Retina (tissue), 1 donor: Measurements from ENCODE around the gene VANGL2.
A peak's percentile ranks its signal among the peaks of the same experiment; 100 is the strongest.

ENCODE experiments used
- DNase-seq: peaks from one replicate; pipeline ENCODE4 v3.0.0-alpha.2; 2016

Gene VANGL2

GRCh38 chr1:160406131-160406968, 6.0 kb downstream of the VANGL2 start:
- no peak for DNase-seq

GRCh38 chr1:160407839-160408801, 7.8 kb downstream of the VANGL2 start:
- DNase-seq: peak; percentile 33

DNA sequence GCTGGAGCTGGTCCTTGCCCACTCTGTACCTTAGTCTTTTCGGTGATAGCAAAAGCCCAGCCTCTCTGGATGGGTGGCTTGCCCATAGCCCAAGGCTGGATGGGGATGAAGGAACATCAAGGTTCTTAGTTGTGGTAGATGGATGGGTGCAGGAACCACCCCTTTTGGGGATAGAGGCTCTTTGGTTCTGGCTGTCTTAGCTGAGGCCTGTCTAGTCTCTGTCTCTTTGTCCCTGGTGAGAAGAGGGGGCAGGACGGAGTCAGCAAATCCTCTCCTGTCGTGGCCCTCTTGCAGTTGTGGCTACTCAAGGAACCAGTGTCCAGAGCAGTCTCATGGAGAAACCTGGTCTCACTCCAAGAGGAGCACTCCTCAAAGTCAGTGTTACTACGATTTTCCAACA, 8.5 kb downstream of the VANGL2 start:
- no peak for DNase-seq

DNA sequence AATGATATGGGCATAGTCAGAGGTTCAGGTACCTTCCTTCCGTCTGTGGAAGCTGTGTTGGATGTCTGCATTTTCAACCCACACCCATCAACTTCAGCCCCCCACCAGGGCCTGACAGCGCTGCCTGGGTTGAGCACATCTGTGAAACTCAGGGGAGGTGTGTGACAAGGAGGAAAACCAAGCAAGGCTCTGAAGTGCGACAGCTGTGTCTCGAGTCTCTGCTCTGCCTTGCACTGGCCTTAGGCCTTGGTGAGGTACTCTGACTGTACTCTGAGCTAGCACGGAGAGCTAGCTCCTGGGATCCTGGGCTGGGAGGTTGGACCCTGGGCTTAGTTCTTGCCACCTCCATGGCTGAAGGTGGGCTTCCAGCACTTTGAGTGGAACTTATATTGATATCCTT, 9.1 kb downstream of the VANGL2 start:
- no peak for DNase-seq

DNA sequence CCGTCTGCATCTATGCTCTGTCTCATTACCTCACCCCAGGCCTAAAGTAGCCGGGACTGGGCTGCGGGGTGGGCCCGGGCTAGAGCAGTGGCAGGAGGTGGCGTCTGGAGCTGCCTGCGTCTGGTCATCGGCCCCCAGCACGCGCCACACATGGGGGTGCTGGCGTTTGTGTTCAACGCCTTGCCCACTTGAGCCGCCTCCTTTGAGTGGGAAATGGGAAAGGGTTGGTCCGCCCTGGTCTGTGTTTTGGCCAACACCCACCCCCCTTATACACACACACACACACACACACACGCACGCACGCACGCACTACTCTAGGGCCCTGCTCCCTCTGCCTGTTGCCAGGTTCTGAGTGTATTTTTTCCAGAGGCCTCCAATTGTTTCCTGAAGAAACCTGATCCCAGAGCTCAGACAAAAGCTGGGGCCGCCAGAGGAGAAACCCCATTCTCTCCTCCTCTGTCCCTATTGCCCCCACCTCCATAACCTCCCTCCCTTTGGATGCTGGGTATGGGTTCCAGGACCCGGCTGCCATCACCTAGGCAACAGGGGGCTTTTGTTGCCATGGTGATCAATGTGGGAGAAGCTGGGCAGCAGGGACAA, 10.1 kb downstream of the VANGL2 start:
- DNase-seq: peak; percentile 88

DNA sequence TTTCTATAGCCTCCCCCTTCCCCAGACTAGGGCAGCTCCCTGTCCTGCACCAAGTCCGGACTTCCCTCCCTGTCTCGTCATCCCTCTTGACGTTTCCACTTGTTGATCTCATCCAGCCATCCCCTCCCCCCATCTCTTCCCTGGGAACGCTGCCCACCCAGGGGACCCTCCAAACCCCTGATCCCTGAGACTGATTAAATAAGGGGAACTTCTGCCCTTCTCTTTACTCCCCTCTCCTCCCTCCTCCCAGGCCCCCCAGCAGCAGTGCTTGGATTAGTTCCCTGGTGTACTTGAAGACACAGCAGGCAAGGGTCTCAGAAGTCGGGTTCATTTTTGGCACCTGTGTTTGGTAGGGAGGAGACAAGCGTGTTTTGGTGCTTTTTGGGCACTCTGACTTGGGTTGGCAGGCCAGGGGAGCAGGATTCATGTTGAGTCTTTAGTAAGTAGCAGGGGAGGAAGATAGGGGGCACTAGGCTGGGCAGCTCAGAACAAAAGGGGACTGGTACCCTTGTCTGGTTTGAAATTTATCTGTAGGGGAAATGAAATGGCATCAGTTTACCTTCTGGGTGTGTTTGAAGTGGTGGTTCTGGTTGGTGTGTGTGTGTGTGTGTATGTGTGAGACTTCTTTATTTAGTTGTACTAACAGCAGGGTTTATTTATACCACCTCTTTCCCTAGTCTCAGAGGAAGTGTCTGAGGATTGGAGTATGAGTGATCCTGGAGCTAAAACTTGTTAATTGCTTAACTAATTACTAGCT, 11.1 kb downstream of the VANGL2 start:
- peak; percentile 73 for DNase-seq

DNA sequence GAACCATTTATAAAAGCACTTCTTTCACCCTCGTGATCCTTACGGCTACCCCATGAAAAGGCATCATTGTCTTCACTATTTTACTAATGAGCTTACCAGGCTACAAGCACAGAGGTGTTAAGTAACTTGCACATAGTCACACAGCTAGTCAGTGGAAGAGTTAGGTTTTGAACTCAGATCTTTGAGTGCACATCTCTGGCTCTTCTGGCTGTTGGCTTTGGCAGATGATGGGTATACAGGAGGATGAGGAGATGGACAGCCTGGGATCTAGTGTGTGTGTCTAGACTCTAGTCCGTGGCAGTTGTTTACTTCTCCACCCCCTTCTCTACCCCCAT, 11.6 kb downstream of the VANGL2 start:
- no peak for DNase-seq

DNA sequence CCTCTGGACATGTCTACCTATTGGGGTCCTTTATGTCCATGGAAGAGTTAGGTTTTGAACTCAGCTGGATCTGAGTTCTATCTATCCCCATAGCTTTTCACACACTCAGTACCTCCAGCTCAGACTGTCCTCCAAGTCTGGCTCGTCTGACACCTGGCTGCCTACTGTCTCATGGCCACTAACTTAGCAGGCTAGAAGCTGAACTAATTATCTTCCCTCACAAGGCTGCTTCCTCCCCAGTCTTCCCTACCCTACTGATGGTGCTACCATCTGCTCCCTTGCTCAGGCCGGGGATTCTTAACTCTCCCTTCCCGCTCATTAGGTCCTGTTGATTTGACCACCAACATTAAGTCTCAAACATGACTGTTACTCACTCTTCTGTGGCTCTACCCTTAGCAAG, 13.4 kb downstream of the VANGL2 start:
- peak; percentile 20 for DNase-seq

DNA sequence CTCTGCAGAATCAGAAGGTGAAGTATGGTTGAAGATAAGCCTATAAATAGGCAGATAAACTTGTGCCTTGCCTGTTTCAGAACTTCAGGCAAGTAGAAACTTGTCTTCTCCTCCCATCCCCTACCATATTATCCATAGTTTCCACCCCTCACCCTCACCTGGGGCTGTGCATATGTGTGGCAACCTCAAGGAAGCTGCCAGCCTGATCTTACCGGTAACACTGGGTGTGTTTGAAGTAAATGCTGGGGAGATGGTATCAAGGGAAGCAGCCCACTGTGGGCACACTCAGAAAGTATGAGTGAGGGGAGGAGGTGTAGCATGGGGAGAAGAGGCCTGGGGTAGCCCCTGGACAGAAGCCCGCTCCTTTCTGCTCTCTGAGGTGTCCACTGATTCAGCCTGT, 14.5 kb downstream of the VANGL2 start:
- DNase-seq: no peak

DNA sequence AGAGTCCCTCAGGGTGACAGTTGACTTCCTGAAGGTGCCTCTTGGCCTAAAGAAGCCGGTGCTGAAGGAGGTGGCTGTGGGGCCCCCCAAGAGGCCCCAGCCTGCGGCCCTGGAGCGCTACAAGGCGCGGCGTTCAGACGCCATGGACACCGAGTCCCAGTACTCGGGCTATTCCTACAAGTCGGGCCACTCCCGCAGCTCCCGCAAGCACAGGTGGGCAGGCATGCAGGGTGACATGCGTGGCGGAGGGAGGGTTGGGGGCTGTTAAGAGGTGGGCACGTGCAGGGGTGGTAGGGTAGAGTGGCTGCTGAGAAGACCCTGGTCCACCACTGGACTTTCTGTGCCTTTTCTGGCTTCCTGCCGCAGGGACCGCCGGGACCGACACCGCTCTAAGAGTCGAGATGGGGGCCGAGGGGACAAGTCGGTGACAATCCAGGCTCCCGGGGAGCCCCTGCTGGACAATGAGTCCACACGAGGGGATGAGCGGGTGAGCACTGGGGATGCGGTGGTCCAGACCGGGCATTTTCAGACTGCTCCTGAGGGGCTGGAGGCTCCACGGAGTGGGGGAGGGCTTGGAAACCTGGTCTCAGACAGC, 15.4 kb downstream of the VANGL2 start:
- DNase-seq: no peak

- DNase-seq: peak; percentile 34
Observed at GRCh38 chr1:160416369-160416768, 16.0 kb downstream of the VANGL2 start.

DNA sequence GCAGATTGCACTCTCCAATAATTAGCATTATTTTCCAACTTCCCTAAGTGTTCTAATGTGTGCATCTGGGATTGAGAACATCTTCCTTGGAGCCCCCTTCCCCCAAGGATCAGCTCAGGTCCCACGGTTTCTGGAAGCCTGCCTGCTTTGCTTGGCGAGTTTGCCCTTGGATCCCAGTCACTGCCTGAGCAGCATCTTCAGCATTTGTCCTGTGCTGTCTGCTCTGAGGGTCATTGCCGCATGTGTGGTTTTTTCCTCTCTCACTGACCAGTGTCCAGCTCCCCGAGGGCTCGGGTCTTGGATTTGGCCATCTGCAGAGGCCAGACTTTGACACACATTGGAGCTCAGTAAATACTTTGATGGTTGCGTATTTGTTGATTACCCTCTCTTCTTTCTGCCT, 18.1 kb downstream of the VANGL2 start:
- DNase-seq: no peak

- DNase-seq: no peak
Observed at GRCh38 chr1:160419150-160419837, 18.9 kb downstream of the VANGL2 start.

- no peak for DNase-seq
Observed at GRCh38 chr1:160419838-160420169, 19.4 kb downstream of the VANGL2 start.

DNA sequence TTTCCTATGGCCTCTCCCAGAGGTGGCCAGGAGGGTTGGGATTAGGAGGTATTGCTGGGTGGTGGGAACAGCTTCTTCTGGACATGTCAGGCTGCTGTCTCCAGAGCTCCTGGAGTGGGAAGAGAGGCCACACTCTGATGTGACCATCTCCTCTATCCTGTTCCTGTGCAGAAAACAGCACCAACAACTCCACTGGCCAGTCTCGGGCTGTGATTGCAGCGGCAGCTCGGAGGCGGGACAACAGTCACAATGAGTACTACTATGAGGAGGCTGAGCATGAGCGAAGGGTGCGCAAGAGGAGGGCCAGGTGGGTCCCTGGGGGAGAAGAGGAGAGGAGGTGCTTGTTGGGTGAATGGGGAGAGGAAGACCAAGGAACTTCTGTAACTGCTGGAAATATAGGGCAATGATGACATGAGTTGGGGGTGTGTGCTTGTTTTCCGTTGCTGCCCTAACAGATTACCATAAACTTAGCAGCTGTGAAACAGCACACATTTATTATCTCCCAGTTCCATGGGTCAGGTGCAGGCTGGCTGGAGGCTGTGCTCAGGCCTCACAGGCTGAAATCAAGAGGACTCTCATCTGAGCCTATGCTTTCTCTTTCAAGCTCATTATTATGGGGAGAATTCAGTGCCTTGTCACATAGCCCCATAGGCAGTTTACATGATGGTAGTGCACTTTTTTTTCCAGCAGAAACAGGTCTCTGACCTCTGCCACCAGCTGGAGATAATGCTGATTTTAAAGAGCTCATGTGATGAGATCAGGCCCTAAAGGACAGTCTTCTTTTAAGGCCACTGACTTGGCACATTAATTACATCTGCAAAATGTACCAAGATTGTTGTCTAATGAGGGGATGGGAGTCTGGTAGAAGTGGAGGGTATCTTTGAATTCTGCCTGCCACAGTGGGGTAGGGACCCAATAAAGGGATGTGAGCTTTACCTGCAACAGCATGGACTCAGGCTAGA, 20.8 kb downstream of the VANGL2 start:
- no peak for DNase-seq

DNA sequence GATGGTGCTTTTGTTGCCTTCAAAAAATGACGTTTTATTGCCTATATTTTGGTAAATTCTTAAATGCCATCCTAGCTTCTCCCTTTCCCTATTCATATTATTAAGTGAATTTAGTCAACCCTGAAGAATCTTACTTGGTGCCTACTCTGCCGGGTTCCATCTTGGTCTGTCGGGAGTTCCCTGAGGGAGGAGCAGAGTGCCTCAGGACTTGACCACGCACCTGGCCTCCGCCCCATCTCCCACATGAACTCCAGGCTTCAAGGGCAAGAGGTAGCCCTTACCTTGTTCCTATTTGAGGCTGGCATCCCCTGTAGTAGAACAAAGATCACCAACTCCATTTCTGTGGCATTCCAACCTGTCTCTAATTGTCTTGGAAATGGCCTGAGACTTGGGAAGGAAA, 21.5 kb downstream of the VANGL2 start:
- DNase-seq: no peak

- no peak for DNase-seq
Observed at GRCh38 chr1:160423966-160424365, 23.6 kb downstream of the VANGL2 start.

GRCh38 chr1:160425847-160426246, 25.5 kb downstream of the VANGL2 start:
- DNase-seq: no peak

DNA sequence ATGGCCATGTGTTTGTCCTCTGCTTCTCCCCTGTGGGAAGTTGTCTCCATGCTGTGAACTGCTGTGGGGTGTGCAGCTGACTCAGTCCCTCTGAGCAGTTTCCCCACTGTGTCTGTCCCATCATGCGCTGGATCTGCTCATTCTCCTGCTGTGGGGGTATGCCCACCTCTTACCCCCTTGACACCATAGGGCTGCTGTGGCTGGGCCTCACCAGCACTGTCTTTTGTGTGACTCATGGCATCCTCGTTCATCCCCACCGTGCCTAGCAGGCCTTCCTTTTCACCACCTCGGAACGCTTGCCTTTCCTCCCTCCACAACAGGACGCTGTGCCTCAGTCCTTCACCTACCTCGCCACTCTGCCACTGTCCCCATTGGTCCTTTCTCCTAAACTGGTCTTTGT, 27.3 kb downstream of the VANGL2 start:
- no peak for DNase-seq

GRCh38 chr1:160428053-160428452, 27.7 kb downstream of the VANGL2 start:
- DNase-seq: no peak

DNA sequence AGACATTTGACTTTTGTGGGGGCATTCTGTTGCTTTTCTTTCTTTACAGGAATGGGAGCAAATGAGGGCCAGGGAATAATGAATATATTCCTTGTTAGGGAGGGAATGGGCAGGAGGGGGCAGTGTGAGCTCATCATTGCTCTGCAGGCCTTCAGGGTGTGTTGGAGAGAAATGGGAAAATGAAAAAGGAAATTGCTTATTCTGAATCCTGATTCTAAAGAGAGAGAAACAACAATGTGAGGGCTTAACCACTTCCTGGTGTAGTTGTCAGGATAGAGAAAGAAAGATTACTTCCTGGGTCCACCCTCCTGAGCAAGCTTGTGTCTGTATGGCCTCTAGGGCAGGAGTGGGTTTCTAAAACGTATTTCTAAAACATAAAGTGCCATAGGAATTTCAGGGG, 28.3 kb downstream of the VANGL2 start:
- peak; percentile 28 for DNase-seq
